ENCODE data around the gene RFNG.

The RFNG gene

DNA sequence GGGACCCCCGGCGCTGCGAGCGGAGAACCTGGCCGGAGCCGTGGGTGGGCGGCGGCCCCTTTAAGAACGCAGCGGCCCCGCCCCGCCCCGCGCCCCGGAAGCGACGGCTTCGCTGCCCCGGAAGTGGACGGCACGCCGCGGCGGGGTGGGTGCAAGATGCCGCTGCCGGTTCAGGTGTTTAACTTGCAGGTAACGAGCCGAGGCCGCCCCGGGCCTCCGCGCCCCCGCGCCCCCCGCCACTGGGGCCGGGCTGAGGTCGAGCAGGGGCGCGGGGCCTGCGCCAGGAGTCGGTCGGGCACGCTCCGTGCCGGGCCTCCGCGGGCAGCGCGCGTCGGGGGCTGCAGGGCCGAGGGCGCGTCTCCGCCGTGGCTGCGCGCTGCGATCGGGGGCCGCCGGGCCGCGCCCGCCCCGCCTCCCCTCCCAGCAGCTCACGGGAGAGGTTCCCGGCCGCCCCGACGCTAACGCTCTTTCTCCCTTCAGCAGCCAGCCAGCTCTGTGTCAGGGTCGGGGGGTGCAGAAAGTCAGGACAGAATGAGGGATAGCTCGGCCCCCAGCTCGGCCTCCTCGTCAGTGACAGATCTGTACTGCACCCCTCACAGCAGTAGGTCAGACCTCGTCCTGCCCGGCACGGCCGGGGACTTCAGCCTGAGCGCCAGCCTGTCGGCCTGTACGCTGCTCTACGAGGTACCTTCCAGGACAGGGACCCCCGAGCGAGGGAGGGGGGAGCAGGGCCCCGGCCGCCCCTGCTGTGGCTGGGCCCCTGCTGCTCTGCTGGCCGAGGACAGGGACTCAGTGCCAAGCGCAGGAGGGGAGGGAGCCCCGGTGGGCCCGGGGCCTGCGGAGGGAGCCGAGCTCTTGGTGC, at the start of gene RFNG, which contains the start of gene GPS1:
RFNG (minus strand) TSS at position 36 of the 862 bp plus-strand sequence. CDS start 45 bp downstream, outside the sequence.
GPS1 (plus strand) TSS at position 123 of the 862 bp plus-strand sequence; CDS start at position 157, 34 bp downstream.
- DNase-seq, result peak; percentile 8

DNA sequence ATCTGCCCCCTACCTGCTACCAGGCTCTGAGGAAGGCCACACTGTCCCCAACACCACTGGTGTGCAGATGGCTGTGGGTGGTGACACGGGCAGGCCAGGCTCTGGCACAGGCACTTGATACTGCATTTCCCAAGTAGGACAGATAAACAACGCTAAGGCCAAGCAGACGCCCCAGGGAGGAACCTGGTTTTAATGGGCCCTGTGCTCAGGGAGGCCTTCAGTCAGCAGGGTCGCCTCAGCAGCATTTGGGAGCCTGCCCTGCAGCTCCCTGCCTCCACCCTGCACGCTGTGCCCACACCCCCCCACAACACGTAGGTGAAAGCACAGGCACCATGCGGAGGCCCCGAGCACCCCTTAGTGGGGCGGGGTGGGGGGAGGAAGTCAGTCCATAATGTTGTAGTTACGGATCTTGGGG, 49.7 kb upstream of the RFNG start:
- no peak for DNase-seq

GRCh38 chr17:82100502-82101298, 49.1 kb upstream of the RFNG start:
- no peak for DNase-seq

- DNase-seq, result no peak
Measured at GRCh38 chr17:82098939-82099763, 47.5 kb upstream of the RFNG start.

DNA sequence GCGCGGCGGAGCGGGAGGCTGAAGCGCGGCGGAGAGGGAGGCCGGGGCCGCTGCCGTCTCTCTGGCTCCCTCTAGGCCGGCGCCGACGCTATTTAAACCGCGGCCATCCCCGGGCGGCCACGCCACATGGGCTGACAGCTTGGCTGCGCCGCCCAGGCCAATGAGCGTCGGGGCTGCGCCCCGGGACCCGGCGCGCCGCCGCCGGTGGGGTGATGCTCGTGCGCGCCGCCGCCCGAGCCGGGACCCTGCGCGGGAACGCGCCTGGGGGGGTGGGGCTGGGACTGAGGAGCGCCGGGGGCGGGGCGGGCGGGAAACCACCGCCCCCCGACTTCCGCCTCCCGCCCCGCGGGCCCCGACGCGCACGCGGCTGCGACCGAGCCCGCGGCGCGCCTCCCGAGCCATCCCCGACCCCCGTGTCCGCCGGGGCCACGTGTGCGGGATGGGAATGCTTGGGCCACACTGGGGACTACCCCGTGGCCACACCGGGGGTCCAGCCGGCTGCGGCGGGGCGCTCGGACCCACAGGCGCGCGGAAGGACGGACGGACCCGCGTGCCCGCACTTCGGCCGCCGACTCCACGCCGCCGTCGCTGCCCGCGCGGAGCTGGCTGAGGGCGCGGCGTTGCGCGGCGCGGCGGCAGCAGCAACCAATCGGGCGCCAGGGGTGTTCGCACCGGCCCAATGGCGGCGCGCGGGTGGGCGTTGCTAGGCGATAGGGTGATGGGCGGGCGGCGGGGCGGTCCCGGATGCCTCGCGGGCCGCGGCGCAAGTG, 46.7 kb upstream of the RFNG start, which contains the start of gene FASN:
FASN (minus strand) TSS at position 68 of the 770 bp plus-strand sequence. CDS start 1,791 bp downstream, outside the sequence.
- DNase-seq, result peak; percentile 91

- no peak for DNase-seq
Measured at GRCh38 chr17:82097919-82098168, 46.2 kb upstream of the RFNG start.

GRCh38 chr17:82097184-82097918, 45.7 kb upstream of the RFNG start:
- DNase-seq, result no peak

GRCh38 chr17:82096709-82097183, 45.1 kb upstream of the RFNG start:
- DNase-seq, result no peak

DNA sequence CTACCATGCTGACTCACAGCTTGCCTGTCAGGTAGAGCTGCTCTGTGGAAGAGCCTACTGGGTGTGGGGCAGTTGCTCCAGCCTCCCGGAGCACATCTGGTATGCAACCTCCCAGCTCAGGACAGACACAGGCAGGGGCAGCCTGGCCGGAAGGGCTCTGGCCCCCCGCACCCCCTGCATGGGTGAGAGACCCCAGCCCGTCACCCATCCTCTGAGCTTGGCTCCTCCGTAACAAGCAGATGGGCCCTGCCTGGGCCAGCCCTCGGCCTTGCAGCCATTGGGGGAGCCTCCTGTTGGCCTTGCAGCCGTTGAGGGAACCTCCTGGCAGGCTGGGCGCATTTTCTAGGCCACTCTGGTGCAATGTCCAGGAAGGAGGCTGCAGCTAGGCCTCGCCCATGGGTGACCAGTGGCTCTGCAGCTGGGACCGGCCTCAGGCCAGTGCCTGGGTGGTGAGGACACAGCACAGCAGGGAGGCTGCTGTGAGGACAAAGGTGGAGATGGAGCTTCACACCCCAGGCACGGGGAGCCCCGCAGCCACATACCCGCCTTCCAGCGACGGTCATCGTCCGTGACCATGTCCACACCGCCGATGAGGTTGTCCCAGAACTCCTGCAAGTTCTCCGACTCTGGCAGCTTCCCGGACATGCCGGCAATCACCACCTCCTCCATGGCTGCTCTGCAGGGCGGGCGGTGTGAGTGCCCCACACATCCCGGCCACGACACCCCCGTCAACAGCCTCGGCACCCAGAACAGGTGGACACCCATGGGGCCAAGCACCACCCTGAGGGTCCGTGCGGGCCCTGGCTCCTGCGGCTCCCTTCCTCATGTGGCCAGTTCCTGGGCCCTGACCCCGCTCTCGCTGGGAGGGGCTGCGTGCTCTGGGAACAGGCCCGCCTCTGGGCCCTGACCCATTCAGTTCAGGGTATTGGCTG, 44.4 kb upstream of the RFNG start:
- no peak for DNase-seq

GRCh38 chr17:82094931-82095776, 43.5 kb upstream of the RFNG start:
- DNase-seq, result no peak

DNA sequence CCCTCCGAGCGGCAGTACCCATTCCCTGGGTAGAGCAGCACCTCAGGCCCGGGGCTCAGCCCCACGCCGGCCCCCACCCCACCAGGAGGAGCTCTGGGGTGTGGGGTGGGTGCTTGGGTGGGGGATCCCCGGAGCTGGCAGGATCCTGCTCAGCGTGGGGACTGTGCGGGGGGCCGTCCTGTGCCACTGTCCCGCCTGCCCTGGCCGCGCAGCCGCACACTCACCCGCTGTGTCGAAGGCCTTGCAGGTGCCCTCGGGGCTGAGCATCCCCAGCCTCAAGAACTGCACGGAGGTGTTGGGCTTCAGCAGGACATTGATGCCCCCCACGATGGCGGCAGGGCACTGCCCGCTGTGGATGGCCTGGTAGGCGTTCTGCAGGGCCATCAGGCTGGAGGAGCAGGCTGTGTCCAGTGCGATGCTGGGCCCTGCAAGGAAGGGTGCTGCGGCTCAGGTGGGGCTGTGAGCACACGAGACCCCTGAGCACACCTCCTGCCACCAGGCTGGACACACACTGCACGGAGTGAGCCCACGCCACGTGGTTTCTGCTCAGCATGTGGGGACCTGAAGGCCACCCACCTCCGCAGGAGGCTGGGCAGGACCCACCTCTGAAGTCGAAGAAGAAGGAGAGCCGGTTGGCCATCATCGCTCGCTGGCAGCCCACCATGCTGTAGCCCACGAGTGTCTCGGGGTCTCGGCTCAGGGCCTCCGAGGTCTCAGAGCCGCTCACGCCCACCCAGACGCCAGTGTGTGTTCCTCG, 41.6 kb upstream of the RFNG start:
- DNase-seq, result no peak

DNA sequence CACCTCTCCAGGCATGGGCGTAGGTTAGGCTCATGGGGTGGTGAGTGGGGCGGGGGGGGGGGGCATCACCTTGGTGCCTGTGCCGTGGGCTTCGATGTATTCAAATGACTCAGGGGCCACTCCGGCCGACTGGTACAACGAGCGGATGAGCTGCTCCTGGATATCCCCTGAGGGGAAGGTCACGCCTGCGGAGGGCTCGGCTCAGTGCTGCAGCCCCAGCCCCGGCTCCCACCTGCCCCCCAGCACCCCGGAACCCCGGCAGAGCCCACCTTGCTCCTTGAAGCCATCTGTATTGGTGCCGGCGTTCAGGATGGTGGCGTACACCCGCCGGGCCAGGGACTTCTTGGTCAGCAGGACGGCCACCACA, 41.0 kb upstream of the RFNG start:
- DNase-seq, result no peak

- no peak for DNase-seq
Measured at GRCh38 chr17:82092094-82092586, 40.5 kb upstream of the RFNG start.

DNA sequence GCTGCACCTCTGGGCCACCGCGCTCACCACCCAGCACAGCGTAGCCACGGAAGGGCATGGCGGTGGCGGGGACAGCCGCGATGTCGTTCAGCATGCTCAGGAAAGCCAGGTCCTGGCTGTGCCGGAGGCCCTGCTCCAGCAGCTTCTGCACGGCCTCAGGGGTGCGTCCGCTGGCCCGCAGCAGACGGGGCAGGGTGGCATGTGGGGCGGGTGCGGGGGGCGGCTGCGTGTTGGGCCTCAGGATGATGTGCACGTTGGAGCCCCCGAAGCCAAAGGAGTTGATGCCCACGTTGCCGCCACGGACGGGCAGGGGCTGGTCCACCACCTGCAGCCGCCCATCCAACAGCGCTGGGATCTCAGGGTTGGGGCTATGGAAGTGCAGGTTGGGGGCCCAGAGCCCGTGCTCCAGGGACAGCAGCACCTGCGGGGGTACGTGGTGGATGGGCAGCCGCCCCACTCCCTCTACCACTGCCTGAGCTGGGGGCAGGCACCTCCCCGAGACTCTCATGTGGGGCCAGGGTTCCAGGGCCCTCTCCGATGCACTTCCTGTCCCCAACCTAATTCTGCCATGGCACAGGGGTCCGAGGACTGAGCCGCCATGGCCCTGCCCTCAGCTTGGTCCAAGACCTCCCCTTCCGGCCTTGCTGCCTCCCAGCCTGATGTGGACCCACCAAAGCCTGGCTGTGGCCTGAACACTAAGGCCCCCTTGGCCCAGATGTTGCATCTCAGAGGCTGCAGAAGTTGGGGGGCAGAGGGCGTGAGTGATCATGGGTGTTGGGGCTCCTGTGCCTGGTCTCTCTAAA, 39.9 kb upstream of the RFNG start:
- no peak for DNase-seq

DNA sequence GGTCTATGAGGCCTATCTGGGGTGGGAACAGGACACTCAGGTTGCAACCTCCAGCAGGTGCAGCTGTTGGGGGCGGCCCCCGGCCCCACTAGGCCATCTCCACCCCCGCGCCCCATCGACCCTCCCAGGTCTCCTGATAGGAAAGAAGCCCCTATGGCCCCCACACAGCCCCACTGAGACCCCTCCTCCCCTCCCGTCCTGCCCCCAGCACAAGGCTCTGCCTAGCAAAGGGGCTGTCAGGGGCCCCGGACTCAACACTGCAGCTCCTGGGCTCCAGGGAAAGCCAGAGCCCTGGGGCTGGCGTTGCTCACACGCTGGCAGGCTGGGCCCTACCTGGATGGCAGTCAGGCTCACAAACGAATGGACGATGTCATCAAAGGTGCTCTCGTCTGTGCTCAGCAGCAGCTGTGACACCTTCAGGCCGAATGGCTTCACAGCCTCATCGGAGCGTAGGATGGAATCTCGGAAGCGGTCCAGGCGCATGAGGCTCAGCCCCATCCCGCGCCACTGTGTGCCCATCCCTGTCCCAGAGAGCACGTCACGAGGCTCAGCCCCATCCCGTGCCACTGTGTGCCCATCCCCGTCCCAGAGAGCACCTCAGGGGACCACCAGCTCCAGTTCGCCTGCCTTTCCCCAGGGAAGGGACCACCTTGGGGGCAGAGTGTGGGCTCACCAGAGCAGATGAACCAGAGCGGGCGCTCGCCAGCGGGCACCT, 39.1 kb upstream of the RFNG start:
- DNase-seq, result no peak

GRCh38 chr17:82089723-82090548, 38.3 kb upstream of the RFNG start:
- DNase-seq, result no peak

All from MV-4-11 (cell line).